SU-DHL-6 (cell line): ENCODE results near the gene TTYH3.

ENCODE experiments used
- H2AFZ ChIP-seq: fragments of 200-600 bp; sonication (generic); 2 replicates; pipeline ENCODE4 v1.6.1; 2014; ENCODE audit warnings: low read depth, mild to moderate bottlenecking, moderate library complexity, mixed read lengths, antibody characterized with exemption, low read length; ENCODE audit not compliant: severe bottlenecking
- H3F3A ChIP-seq: fragments of 200-600 bp; shearing (Covaris generic); 2 replicates; pipeline ENCODE4 v1.6.0; 2016; ENCODE audit warnings: antibody characterized with exemption, mild to moderate bottlenecking; ENCODE audit not compliant: insufficient read depth
- H3K27ac ChIP-seq: fragments of 200-600 bp; sonication (generic); 2 replicates; pipeline ENCODE4 v1.5.1; 2016; ENCODE audit warnings: low read depth, mild to moderate bottlenecking, low read length, moderate library complexity, mixed read lengths
- H3K27me3 ChIP-seq: fragments of 200-600 bp; sonication (generic), shearing (Covaris generic); 2 replicates; pipeline ENCODE4 v1.6.0; 2014; ENCODE audit warnings: mild to moderate bottlenecking, low read length
- H3K36me3 ChIP-seq: fragments of 200-600 bp; sonication (generic); 2 replicates; pipeline ENCODE4 v1.6.1; 2014; ENCODE audit warnings: mild to moderate bottlenecking, low read length, mixed read lengths
- H3K4me2 ChIP-seq: fragments of 300-600, 200-600 bp; shearing (Covaris generic), sonication (generic); 2 replicates; pipeline ENCODE4 v1.6.0; 2014; ENCODE audit warnings: low read length, low read depth, mild to moderate bottlenecking; ENCODE audit not compliant: poor library complexity, severe bottlenecking
- H3K4me3 ChIP-seq: fragments of 200-600 bp; sonication (generic); 2 replicates; pipeline ENCODE4 v1.5.1; 2014; ENCODE audit warnings: antibody characterized with exemption, low read length, mild to moderate bottlenecking, mixed read lengths; ENCODE audit not compliant: insufficient read depth, poor library complexity, severe bottlenecking
- H3K79me2 ChIP-seq: fragments of 200-600 bp; sonication (generic); 2 replicates; pipeline ENCODE4 v1.6.1; 2014; ENCODE audit warnings: mild to moderate bottlenecking, low read length, moderate library complexity; ENCODE audit not compliant: insufficient read depth
- H3K9ac ChIP-seq: fragments of 200-600 bp; sonication (generic); 2 replicates; pipeline ENCODE4 v1.7.0; 2014; ENCODE audit warnings: mild to moderate bottlenecking, low read length
- H3K9me2 ChIP-seq: fragments of 200-600 bp; sonication (generic); replicated peaks from 2 replicates; pipeline ENCODE4 v1.6.1; 2014; ENCODE audit warnings: low read length; ENCODE audit not compliant: insufficient read depth
- H3K9me3 ChIP-seq: fragments of 200-600 bp; sonication (generic); 2 replicates; pipeline ENCODE4 v1.6.1; 2014; ENCODE audit warnings: low read length, mixed read lengths; ENCODE audit not compliant: insufficient read depth
- H4K20me1 ChIP-seq: fragments of 200-600 bp; sonication (generic); 2 replicates; pipeline ENCODE4 v1.6.1; 2014; ENCODE audit warnings: low read depth, mild to moderate bottlenecking, antibody characterized with exemption, low read length, moderate library complexity, mixed read lengths
- EZH2phosphoT487 ChIP-seq: fragments of 200-600 bp; sonication (generic), shearing (Covaris generic); conservative IDR thresholded peaks from 2 replicates; pipeline ENCODE4 v1.6.1; 2018; ENCODE audit warnings: mild to moderate bottlenecking, antibody characterized with exemption, low read length, moderate library complexity, mixed read lengths
- TF ChIP-seq, protein P1 (sequence below): fragments of 200-600 bp; sonication (generic); IDR thresholded peaks from one replicate; pipeline ENCODE4 v1.5.1; 2017; ENCODE audit warnings: antibody characterized with exemption, mild to moderate bottlenecking, low read length, moderate library complexity; ENCODE audit not compliant: insufficient read depth, poor library complexity, severe bottlenecking

TTYH3 gene

DNA sequence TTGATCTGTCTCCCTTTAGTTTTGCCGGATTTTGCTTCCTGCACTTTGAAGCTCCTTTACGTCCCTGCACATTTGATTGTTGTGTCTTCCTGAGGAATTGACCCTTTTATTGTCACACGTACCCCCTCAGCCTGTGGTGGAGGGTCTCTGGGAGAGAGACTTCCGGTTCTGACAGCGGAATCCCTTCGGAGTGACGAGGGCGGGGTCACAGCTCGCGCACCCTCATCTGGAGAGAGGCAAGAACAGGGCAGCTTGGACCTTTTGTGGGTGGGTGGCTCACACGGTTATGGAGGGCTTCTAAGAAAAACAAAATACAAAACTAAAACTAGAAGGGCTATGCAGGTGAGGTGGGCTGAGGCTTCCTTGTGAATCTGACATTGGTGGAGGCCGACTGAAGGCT lies 82.2 kb downstream of the TTYH3 start:
- Histone ChIP-seq H3K79me2 (no peaks in the 10 kb centered on the region), H3F3A (peaks cover 27% of the 10 kb centered on the region), H3K27me3 (no peaks in the 10 kb centered on the region), H2AFZ (no peak overlapping the region), H3K9ac (no peak overlapping the region), H3K4me3 (no peak overlapping the region), H3K27ac (no peak overlapping the region), H3K4me2 (no peak overlapping the region), H3K9me2 (no peaks in the 10 kb centered on the region), H4K20me1 (no peaks in the 10 kb centered on the region), H3K36me3 (no peaks in the 10 kb centered on the region), H3K9me3 (no peaks in the 10 kb centered on the region)
- TF ChIP-seq, protein P1, sequence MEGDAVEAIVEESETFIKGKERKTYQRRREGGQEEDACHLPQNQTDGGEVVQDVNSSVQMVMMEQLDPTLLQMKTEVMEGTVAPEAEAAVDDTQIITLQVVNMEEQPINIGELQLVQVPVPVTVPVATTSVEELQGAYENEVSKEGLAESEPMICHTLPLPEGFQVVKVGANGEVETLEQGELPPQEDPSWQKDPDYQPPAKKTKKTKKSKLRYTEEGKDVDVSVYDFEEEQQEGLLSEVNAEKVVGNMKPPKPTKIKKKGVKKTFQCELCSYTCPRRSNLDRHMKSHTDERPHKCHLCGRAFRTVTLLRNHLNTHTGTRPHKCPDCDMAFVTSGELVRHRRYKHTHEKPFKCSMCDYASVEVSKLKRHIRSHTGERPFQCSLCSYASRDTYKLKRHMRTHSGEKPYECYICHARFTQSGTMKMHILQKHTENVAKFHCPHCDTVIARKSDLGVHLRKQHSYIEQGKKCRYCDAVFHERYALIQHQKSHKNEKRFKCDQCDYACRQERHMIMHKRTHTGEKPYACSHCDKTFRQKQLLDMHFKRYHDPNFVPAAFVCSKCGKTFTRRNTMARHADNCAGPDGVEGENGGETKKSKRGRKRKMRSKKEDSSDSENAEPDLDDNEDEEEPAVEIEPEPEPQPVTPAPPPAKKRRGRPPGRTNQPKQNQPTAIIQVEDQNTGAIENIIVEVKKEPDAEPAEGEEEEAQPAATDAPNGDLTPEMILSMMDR = no peak
- no peak for TF ChIP-seq EZH2phosphoT487
